GM18505 (cell line): ENCODE data around the gene CPNE1.

Source experiments
- ATAC-seq: cut with Tn5 transposase; IDR thresholded peaks from one replicate; pipeline ENCODE4 v1.9.1; 2021; ENCODE audit not compliant: unreplicated experiment
- POLR2A ChIP-seq: IDR thresholded peaks from 4 replicates; pipeline ENCODE4 v1.6.1; 2011; ENCODE audit warnings: borderline replicate concordance; ENCODE audit not compliant: insufficient read depth, insufficient read length; ENCODE audit errors: extremely low read depth

CPNE1 gene

DNA sequence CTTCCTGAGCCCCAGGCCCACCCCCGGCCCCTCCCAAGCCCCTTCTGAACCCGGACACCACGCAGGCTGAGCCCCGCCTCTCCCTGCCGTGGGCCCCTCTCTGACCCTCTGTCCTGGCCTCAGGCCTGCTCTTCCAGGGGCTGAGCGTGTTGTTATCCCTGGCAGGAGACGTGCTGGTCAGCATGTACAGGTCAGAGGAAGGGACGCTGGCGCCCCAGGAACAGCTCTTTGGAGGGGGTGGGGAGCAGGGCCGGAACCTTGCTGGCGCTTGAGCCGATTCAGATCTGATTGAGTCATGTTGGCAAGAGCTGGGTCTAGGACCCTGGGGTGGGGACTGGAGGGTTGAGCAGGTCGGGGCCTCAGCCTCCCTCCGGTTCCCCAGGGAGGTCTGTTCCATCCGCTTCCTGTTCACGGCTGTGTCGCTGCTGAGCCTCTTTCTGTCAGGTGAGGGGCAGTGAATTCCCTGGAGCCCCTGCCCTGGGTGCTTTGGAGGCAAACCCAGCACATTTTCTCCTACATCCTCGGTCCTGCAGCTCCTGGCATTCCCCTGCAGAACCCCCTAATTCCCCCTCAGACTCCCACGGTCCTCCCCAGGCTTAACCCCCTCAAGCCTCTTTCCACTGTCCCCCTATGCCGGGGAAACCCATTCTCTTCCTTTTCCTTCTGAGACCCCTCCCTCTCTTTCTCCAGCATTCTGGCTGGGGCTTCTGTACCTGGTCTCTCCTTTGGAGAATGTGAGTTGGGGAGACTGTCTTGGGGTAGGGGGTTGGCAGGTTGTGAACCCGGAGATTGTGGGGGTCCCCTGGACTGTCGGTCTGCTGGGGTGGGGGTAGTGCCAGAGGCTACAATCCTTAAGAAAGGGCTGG is 47.1 kb downstream of the CPNE1 start:
- no peak for ATAC-seq
- no peak for TF ChIP-seq POLR2A

DNA sequence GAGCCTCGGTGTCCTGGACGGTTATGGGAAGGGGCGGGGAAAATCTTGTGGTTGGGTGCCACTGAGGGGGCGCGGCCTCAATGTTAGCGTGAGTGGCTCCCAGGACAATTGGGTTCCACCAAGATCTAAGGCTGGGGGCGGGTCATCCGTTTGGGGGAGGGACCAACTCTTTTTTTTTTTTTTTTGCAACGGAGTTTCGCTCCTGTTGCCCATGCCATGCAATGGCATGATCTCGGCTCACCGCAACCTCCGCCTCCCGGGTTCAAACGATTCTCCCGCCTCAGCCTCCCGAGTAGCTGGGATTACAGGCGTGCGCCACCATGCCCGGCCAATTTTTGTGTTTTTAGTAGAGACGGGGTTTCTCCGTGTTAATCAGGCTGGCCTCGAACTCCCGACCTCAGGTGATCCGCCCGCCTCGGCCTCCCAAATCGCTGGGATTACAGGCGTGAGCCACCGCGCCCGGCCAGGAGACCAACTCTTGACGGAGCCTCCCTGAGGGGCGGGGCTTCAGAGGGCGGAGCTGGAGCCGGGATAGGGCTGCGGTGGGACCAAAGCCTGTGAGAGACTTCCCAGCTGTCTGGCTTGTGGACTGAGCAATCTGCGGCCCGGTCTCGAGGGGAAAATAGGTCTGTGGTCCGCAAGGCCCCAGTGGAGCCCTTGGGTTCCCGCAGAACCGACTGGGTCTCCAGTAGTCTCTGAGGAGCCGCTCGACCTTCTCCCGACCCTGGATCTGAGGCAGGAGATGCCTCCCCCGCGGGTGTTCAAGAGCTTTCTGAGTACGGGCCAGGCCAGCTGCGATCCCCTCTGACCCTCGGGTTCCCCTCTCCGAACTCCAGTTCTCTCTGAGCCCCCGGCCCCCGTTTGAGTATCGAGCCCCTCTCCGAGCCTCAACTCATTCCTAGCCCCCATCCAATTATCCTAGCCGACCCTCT is 48.0 kb downstream of the CPNE1 start:
- no peak for TF ChIP-seq POLR2A
- ATAC-seq: no peak

DNA sequence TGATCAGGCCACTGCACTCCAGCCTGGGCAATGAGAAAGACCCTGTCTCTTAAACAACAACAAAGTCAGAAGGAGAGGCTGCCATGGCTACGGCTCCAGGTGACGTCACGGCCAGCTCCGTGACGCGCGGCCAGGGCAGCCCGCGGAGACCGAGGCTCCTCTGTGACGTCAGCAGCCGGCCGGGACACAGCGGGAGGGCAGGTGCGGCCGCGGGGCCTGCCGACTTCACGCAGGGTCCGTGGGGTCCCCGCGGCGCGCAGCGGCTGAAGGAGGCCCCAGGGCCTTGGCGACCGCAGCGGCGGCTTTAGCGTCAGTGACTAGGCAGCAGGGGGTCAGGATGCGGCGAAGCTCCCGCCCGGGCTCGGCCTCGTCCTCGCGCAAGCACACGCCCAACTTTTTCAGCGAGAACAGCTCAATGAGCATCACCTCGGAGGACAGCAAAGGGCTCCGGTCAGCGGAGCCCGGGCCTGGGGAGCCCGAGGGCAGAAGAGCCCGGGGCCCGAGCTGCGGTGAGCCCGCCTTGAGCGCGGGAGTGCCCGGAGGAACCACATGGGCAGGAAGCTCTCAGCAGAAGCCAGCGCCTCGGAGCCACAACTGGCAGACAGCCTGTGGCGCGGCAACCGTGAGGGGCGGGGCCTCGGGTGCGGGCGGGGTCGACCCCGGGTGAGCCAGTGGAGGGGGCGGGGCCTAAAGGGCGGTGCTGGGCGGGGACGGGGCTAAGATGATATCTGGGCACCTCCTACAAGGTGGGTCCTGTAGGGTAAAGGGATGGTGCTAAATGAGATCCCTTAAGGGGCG is 48.8 kb downstream of the CPNE1 start, which contains the start of gene SPAG4:
SPAG4 (plus strand) TSS at position 163 of the 798 bp plus-strand sequence; CDS start at position 338, 175 bp downstream.
- TF ChIP-seq POLR2A: peak; percentile 64
- ATAC-seq: peak; percentile 70

DNA sequence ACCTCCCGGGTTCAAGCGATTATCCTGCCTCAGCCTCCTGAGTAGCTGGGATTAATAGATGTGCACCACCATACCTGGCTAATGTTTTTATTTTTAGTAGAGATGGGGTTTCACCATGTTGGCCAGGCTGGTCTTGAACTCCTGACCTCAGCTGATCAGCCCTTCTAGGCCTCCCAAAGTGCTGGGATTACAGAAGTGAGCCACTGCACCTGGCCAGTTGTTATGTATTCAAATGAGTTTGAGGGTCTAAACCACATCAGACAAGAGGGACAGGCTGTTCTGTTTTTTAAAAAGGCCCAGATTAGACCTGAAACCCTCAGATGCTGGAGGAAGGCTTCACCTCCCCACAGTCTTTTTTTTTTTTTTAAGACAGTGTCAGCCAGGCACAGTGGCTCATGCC is 53.2 kb downstream of the CPNE1 start:
- no peak for TF ChIP-seq POLR2A
- ATAC-seq: no peak

DNA sequence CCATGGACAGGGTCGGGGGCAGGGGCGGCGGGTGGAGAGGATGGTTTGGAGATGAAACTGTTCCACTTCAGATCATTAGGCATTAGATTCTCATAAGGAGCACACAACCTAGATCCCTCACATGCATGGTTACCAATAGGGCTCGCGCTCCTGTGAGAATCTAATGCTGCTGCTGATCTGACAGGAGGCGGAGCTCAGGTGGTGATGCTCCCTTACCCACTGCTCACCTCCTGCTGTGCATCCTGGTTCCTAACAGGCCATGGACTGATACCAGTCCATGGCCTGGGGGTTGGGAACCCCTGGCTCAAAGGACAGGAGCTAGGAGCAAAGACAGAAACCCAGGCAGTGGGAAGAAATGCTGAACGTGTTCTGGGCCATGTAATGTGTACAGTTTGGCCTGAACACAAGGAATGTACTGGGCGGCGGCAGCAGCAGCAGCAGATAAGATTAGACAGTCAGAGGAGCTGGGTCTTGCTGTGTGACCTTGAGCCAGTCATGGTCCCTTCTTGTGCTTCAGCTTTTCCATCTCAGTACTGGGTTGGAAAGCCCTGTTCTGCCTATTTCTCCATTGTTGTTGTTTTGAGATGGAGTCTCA is 53.8 kb downstream of the CPNE1 start:
- ATAC-seq: no peak
- TF ChIP-seq POLR2A: no peak

DNA sequence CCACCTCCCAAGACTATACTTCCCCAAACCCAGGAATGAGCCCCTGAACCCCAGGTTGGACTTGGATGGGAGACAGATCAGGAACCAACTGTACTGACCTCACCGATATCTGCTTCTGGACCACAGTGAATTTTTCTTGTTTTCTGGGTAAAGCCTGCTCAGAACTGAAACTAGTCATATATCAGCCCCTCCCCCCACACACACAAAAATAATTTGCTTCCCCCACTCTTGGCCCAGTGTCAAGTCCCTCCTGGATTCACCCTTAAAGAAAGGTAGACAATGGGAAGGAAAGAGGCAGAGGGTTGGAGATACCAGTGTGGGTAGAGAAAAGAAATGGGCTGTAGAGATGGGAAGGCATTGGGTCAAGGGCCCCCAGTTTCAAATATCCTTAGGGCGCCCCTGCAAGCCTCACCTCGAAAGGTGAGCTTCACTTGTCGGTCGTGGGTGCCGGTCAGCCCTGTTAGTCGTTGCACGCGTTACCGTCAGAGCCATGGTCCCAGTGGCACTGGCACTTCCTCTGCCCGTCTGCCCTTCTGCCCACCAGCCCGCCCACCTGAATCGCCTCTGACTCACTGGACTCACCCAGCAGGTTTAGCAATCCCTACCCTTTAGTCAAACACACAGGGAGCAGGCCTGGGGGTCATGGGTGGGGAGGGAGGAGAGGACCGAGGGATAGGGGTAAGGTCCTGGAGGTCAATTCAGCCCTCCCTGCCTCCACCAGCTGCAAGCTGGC is 57.5 kb downstream of the CPNE1 start:
- ATAC-seq: no peak
- no peak for TF ChIP-seq POLR2A

DNA sequence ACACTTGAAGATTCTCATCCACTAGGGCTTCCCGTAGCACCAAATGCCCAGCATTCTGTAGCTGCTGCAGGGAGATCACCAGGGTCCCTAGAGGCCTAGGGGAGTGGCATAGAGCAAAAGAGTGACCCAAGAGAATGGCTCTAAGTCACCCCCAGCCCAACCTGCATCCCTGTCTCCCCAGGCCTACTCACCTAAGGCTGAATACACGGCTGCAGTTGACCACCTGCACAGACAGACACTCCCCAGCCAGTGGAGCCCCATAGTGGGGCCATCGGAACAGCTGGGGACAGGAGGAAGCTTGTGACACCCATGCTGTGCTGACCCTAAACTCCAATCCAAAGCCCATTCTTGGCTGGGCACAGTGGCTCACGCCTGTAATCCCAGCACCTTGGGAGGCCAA is 58.6 kb downstream of the CPNE1 start:
- no peak for ATAC-seq

DNA sequence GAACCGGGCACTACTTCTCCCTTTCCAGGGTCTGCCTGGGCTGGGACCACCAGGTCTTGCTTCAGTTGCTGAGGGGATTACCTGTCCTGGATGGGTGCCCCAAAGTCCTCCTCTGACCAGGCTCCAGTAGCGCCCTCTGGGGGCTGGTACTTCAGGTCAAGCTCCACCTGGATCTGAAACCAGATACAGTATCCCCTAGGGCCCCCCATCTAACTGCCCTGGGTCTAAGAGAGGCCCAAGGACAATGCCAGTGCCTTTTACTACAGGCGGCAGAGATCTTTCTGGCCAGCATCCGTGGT is 60.3 kb downstream of the CPNE1 start:
- no peak for ATAC-seq
- no peak for TF ChIP-seq POLR2A

More for the DNA sequence above, 58.6 kb downstream of the CPNE1 start:
- TF ChIP-seq POLR2A: no peak

DNA sequence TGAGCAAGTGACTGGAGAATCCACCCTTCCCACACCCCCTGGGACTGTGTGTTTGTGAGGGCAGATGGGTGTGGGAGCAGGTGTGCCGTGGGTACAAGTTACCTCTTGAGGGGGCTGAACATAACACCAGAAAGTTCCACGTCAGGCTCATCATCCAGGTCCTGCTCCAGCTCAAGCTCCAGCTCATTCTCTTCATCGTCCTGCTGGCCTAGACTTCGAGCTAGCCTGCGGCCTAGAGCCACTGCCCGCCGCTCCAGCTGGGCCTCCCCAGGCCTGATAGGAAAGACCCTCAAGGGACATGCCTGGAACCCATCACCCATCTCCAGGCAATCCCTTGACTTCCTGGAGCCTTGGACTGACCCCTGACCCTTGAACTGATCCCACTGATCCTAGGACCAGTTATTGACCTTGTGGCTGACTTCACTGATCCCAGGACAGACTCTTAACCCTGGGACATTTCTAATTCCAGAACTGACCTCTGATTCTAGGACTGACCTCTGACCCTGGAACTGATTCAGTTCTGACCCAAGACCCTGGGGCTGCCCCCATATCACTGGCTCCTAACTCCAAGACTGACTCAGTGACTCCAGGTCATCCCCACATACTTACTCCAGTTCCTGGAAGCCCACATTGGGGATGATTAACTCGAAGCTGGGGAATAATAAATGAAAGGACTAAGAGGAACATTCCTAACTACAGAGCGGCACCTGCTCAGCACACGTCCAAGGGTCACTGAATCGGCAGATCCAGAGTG is 60.8 kb downstream of the CPNE1 start:
- no peak for ATAC-seq

DNA sequence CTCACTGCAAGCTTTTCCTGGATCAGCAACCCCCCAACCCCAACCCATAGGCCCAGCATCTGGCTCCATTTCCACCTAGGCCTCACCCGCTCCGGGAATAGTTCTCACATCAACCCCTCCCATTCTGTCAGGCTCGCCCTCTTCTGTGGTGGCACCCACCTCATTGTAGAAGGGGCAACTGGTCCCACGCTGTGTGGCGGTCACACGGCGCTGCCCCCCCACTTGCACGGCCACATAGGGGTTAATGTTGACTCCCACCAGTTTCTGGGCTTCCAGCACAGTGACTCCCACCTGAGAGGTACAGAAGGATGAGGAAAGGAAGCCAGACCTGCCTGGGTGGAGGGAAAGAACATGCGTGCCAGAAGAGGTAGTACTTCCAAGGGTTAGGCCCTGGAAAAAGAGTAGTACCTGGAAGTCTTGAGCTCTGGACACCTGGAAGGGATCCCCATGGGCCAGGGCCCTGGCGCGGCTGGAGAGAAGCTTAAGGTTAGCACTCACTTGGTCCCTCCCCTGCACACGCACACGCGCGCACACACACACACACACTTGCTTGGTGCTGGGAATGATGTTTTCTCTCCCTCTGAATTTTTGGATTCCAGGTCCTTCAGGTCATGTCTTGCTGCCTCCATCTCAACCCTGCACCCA is 61.7 kb downstream of the CPNE1 start:
- no peak for ATAC-seq
- no peak for TF ChIP-seq POLR2A

More for the DNA sequence above, 60.8 kb downstream of the CPNE1 start:
- TF ChIP-seq POLR2A: no peak

DNA sequence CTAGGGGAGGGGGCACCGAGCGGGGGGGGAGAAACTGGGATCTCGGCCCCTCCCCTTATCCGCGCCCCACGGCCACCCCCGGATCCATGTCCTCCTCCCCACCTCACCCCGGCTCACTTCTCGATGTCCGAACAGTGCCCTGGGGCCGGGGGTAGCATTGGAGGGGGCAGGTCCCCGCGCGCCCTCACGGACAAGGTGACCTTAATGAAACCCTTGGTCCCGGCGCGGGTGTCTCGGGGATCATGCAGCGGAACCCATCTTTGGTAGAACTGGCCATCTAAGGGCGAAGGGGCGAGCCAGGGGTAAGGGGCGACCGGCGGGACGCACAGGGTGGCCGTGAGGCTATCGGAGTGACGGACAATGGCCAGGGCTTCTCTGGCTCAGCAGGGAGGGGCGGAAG is 62.7 kb downstream of the CPNE1 start:
- TF ChIP-seq POLR2A: no peak
- no peak for ATAC-seq
